ENCODE data around the gene DNAJC16. TPM values are rescaled to one million over a fixed set of nuclear protein-coding genes. Genes with fewer than 3 reads are reported as not detected.
A peak's percentile ranks its signal among the peaks of the same experiment; 100 is the strongest.
"Not testable (repeated sequence)": the region's sequence is repeated elsewhere in the genome, so short reads cannot be mapped to it uniquely, and the experiment has no call there.

Gene DNAJC16
- total RNA-seq, 1 donor from 2014 or later: 16.3 TPM

DNA sequence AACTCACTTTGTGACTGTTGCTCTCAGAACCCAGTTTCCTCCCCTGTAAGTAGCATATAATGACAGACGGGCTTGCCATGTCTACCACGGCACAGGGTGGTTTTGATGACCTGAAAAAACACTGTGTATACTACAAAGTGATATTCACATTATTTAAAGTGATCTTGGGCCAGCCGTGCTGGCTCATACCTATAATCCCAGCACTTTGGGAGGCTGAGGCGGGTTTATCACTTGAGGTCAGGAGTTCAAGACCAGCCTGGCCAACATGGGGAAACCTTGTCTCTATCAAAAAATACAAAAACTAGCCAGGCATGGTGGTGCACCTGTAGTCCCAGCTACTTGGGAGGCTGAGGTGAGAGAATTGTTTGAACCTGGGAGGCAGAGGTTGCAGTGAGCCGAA, 12.1 kb upstream of the DNAJC16 start:
- H3K27ac Mint-ChIP-seq: peak overlapping the region; percentile 21
- peaks cover 57% of the 10 kb centered on the region for H3K36me3 Mint-ChIP-seq (ENCODE audit: low read depth)

DNA sequence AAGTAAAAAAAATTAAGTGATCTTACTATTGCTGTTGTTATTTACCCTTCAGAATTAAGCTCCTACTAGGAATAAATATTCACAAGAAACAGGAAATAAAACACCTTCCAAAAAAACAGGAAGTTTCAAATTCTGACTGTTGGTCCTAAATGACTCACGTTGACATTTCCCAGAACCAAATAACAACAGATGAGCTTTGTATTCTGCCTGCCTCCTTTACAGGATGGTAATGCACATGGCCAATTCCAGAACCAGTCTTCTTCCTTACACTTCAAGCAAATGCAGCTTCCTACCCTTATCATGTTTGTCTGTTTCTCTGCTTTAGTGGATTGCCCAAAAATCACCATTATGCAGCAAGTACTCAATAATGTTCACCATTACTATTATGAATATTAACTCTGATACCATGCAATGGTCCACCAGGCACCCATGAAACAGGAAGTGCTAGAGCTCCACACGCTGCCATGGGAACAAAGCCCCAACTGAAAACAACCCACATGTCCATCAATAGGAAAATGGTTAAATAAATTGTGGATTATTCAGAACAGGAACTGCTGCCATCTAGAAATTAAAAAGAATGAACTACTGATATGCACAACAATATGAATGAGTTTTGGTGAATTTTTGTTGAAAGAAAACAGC, 11.5 kb upstream of the DNAJC16 start:
- H3K36me3 Mint-ChIP-seq (ENCODE audit: low read depth): peaks cover 59% of the 10 kb centered on the region
- H3K27ac Mint-ChIP-seq: peak overlapping the region; percentile 85
- H3K27me3 Mint-ChIP-seq: no peaks in the 10 kb centered on the region
- peak; percentile 65 for DNase-seq
- H3K4me1 Mint-ChIP-seq: peaks cover 51% of the 10 kb centered on the region
- H3K4me3 Mint-ChIP-seq: peak overlapping the region; percentile 64
- no peaks in the 10 kb centered on the region for H3K9me3 Mint-ChIP-seq
- intact Hi-C loops (cut with micrococcal nuclease): no loop called here

More for the DNA sequence above, 12.1 kb upstream of the DNAJC16 start:
- intact Hi-C loops (cut with micrococcal nuclease); H3K4me3 Mint-ChIP-seq; DNase-seq; H3K9me3 Mint-ChIP-seq; H3K27me3 Mint-ChIP-seq: not testable (repeated sequence)
- H3K4me1 Mint-ChIP-seq: peaks cover 50% of the 10 kb centered on the region

DNA sequence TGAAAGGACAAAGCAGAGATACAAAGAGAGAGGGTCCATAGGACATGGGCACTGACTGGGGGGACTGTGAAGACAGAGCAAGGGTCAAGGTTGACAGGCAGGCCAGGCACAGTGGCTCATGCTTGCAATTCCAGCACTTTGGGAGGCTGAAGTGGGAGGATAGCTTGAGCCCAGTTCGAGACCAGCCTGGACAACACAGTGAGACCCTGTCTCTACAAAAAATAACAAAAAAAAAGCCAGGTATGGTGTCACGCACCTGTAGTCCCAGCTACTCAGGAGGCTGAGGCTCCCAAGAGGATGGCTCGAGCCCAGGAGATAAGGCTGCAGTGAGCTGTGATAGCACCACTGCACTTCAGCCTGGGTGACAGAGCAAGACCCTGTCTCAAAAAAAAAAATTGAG, 7.0 kb upstream of the DNAJC16 start:
- peaks cover 41% of the 10 kb centered on the region for H3K36me3 Mint-ChIP-seq (ENCODE audit: low read depth)
- peaks cover 54% of the 10 kb centered on the region for H3K4me1 Mint-ChIP-seq
- intact Hi-C loops (cut with micrococcal nuclease): no loop called here
- H3K4me3 Mint-ChIP-seq: no peak overlapping the region
- no peaks in the 10 kb centered on the region for H3K27me3 Mint-ChIP-seq
- H3K27ac Mint-ChIP-seq: no peak overlapping the region
- DNase-seq: no peak
- H3K9me3 Mint-ChIP-seq: no peaks in the 10 kb centered on the region

DNA sequence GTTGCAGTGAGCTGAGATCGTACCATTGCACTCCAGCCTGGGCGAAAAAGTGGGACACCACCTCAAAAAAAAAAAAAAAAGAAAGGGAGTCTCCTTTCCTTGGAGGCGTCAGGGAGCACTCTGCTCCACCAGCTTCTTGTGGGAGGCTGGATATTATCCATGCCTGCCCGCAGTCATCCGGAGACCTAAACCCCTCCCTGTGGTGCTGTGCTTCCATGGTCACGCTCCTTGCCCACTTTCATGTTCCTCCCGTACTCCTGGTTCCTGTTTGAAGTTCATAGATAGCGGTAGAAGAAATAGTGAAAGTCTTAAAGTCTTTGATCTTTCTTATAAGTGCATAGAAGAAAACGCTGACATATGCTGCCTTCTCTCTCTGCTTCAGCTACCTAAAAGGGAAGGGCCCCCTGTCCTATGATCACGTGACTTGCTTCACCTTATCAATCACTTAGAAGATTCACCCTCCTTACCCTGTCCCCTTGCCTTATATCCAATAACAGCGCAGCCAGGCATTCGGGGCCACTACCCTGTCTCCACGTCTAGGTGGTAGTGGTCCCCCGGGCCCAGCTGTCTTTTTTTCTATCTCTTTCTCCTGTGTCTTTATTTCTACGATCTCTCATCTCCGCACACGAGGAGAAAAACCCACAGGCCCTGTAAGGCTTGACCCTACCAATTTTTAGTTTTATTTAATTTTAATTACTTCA, 5.3 kb upstream of the DNAJC16 start:
- H3K27me3 Mint-ChIP-seq; intact Hi-C loops (cut with micrococcal nuclease); H3K27ac Mint-ChIP-seq; DNase-seq; H3K9me3 Mint-ChIP-seq: not testable (repeated sequence)
- Mint-ChIP-seq H3K4me3 (peak overlapping the region; percentile 61), H3K36me3 (ENCODE audit: low read depth) (peaks cover 35% of the 10 kb centered on the region), H3K4me1 (peaks cover 58% of the 10 kb centered on the region)

DNA sequence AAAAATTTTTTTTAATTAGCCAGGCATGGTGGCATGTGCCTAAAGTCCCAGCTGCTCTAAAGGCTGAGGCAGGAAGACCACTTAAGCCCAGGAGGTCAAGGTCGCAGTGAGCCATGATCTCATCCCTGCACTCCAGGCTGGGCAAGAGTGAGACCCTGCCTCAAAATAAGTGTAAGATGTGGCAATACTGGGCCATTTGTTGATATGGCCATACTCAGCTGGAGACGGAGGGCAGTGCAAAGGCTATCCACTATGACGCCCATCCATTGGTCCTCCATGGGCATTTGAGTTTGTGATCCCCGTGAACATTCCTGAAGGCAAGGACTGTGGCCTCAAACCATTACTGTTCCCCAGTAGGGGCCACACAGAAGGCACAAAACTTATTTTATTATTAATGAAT, 4.1 kb upstream of the DNAJC16 start:
- peaks cover 53% of the 10 kb centered on the region for H3K4me1 Mint-ChIP-seq
- intact Hi-C loops (cut with micrococcal nuclease): no loop called here
- peak overlapping the region; percentile 99 for H3K4me3 Mint-ChIP-seq
- no peak for DNase-seq
- H3K36me3 Mint-ChIP-seq (ENCODE audit: low read depth): peaks cover 23% of the 10 kb centered on the region
- H3K27ac Mint-ChIP-seq: no peak overlapping the region
- no peaks in the 10 kb centered on the region for H3K9me3 Mint-ChIP-seq
- no peaks in the 10 kb centered on the region for H3K27me3 Mint-ChIP-seq

DNA sequence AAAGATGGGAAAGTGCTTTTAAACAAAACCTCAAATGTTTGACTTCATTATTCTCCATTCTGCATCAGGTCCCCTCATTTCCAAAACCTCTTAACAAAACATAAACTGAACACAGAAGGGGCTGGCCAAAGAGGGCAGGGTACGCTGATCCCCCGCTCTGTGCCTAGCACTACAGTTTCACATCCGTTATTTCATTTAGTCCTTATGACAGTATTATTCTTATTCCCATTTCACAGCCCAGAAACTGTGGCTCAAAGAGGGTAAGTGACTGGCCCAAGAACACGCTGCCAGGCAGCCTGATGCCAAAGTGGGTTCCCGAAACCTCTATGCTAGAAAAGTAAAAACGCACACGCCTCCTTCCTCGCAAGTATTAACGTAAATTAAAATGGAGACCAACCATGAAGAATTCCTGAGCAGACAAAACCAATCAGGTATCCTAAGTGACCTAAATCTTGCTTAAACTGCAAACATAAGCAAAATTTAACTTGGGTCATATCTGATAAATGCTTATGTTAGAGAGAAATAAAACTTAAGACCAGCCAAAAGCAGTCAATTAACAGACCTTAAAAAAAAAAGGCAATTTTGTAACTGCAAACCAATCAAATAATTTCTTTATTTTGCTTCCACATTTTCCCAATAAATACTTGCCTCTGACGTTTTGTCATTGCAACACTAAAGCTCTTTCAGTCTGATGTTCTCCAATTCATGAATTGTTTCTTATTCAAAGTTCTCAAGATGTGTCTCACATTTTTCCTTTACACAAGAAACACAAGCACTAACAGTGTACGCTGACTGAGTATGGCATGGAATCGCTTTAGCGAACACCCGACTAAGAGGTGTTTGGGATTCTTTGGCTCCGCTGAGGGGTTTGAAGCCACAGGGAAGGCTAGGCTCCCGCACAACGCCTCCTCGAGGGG, 3.3 kb upstream of the DNAJC16 start:
- peak overlapping the region; percentile 100 for H3K27ac Mint-ChIP-seq
- H3K4me3 Mint-ChIP-seq: peak overlapping the region; percentile 99
- peaks cover 16% of the 10 kb centered on the region for H3K36me3 Mint-ChIP-seq (ENCODE audit: low read depth)
- intact Hi-C loops (cut with micrococcal nuclease): loop anchor here (2.0 kb wide), 4 partner anchors 55 to 311 kb away; partner anchors contain the start of gene EFHD2
- no peaks in the 10 kb centered on the region for H3K9me3 Mint-ChIP-seq
- no peak for DNase-seq
- no peaks in the 10 kb centered on the region for H3K27me3 Mint-ChIP-seq
- peaks cover 51% of the 10 kb centered on the region for H3K4me1 Mint-ChIP-seq

DNA sequence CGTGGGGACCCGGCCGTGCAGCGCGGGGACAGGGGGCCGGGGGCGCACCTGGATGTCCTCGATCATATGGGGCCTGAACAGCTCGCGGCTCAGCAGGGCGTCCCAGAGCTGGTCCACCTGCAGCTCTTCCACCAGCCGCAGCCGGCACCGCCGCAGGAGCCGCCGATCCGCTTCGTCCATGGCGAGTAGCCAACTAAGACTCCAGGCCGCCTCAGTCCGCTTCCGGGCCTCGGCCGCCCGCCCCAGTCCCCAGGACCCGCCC, 2.7 kb upstream of the DNAJC16 start, which contains the start of gene CASP9:
CASP9 (minus strand) TSS at position 195 of the 262 bp plus-strand sequence; CDS start at position 180, 15 bp downstream.
- H3K36me3 Mint-ChIP-seq (ENCODE audit: low read depth): peaks cover 12% of the 10 kb centered on the region
- no peak for DNase-seq
- H3K9me3 Mint-ChIP-seq: no peaks in the 10 kb centered on the region
- intact Hi-C loops (cut with micrococcal nuclease): loop anchor here (2.0 kb wide), 4 partner anchors 55 to 311 kb away; partner anchors contain the start of gene EFHD2
- H3K4me1 Mint-ChIP-seq: peaks cover 50% of the 10 kb centered on the region
- peak within 1 kb of the TSS; percentile 99 for H3K4me3 Mint-ChIP-seq
- peak within 1 kb of the TSS; percentile 100 for H3K27ac Mint-ChIP-seq
- no peaks in the 10 kb centered on the region for H3K27me3 Mint-ChIP-seq

DNA sequence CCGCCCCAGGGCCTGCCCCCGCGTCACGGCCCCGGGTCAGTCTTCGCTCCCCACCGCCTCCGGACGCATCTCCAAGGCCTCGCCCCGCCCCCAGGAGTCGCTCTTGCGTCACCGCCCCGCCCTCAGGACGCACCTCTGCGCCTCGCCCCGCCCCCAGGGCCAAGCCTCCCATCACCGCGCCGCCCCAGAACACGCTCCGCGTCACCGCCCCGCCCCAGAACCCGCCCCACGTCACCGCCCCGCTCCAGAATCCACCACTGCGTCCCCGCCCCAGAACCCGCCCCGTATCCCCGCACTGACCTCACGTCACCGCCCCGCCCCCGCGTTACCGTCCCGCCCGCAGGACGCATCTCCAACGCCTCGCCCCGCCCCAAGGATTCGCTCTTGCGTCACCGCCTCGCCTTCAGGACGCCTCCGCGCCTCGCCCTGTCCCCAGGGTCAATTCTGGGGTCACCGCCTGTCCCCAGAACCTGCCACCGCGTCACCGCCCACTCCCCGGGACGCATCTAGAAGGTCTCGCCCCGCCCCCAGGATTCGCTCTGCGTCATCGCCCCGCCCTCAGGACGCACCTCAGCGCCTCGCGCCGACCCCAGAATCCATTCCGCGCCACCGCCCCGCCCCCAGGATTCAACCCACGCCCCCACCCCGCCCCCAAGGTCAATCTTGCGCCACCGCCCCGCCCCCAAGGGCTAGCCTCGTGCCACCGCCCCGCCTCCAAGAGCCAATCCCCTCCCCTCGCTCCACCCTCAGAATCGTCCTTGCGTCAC, 2.2 kb upstream of the DNAJC16 start:
- peaks cover 47% of the 10 kb centered on the region for H3K4me1 Mint-ChIP-seq
- intact Hi-C loops (cut with micrococcal nuclease): loop anchor here (2.0 to 5.0 kb wide), 7 partner anchors 54 to 843 kb away; partner anchors contain the start of genes EFHD2, PLEKHM2, SPEN and SZRD1
- H3K27me3 Mint-ChIP-seq: no peaks in the 10 kb centered on the region
- H3K36me3 Mint-ChIP-seq (ENCODE audit: low read depth): peaks cover 9% of the 10 kb centered on the region
- peak overlapping the region; percentile 99 for H3K4me3 Mint-ChIP-seq
- peak; percentile 100 for DNase-seq
- H3K27ac Mint-ChIP-seq: peak overlapping the region; percentile 100
- H3K9me3 Mint-ChIP-seq: no peaks in the 10 kb centered on the region

DNA sequence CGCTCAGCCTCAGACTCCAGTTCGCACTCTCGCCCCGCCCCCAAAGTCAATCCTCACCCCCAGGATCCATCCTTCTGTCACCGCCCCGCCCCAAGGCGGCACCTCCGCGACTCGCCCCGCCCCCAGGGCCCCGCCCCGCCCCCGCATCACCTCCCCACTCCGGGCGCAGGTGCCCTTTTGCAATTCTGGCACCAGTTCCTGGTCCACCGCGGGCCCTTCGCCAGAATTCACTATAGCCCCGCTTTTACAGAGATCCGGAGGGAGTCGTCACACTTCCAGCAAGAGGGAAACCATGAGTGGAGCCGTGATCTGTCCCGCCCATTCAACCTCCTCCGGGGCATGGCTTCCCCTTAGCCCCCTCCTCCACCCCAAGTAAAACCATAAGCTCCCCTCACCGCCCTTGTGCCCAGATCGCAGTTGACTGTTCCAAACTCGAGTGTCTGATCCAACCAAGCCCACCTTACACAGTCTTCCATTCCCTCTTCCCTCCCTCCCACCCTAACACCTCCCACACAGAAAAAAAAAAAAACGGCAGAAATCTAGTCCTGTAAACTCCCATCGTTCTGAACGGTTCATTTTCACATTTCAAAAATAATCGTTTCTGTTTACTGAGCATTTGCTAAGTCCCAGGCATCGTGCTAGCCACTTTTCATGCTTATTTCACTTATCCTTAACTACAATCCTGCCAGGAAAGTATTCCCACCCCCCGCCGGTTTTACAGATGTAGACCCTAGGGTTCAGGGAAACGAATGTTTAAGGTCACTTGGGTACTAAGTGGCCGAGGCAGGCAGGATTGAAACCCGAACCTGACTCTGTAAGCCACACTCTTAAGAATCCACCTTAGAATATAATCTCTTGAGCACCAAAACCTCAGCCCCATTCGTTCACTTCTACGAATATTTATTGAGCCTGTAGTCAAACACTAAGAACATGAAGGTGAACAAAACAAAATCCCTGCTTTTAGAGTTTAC, 1.3 kb upstream of the DNAJC16 start:
- DNase-seq: peak; percentile 67
- Mint-ChIP-seq H3K27me3 (no peaks in the 10 kb centered on the region), H3K36me3 (ENCODE audit: low read depth) (peaks cover 8% of the 10 kb centered on the region), H3K9me3 (no peaks in the 10 kb centered on the region), H3K4me1 (peaks cover 45% of the 10 kb centered on the region), H3K27ac (peak overlapping the region; percentile 100), H3K4me3 (peak overlapping the region; percentile 99)
- intact Hi-C loops (cut with micrococcal nuclease): loop anchor here (1.0 to 5.0 kb wide), 9 partner anchors 53 to 842 kb away; partner anchors contain the start of genes DDI2, EFHD2, PLEKHM2 and SPEN

DNA sequence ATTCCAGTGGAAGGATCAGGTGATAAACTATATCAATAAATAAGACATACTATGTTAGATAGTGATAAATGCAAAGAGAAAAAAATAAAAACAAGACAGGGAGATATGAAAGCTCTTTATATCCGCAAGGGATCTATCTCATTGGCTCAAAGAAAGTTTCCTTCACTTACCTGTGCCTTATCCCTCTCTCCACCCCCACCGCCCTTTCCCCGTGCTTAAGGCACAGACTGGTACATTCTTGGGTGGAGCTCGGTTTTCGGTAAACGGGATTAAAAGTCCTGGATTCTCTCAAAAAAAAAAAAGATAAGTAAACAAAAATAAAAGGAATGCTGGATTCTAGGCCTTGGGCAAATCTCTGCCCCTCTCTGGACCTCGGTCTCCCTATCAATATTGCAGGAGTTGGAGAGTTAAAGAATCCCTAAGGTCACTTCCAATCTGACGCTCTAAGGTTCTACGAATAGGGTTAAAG, 593 bp upstream of the DNAJC16 start:
- no peaks in the 10 kb centered on the region for H3K9me3 Mint-ChIP-seq
- peak overlapping the region; percentile 99 for H3K4me3 Mint-ChIP-seq
- DNase-seq: no peak
- peak overlapping the region; percentile 100 for H3K27ac Mint-ChIP-seq
- no peaks in the 10 kb centered on the region for H3K27me3 Mint-ChIP-seq
- peaks cover 47% of the 10 kb centered on the region for H3K4me1 Mint-ChIP-seq
- H3K36me3 Mint-ChIP-seq (ENCODE audit: low read depth): peaks cover 13% of the 10 kb centered on the region
- intact Hi-C loops (cut with micrococcal nuclease): loop anchor here (1.0 to 5.0 kb wide), 5 partner anchors 91 to 841 kb away; partner anchors contain the start of genes DDI2, PLEKHM2, SPEN and SZRD1

DNA sequence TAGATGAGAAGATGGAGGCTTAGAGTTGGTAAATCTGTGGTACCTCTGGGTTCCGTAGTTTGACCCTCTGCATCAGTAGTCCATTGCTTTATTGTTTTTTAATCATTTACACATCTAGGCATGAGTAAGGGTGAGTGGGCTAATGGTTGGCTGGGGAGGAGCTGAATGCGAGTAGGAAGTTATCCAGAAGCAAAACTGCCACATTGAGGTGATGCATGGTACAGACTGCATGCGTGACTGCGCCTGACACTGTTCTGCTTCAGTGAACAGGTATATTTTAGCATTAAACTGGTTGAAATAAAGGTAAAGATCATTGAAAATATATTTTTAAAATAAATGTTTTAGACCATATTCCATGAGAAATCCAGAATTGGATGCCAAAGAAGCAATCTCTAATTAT, 4.4 kb downstream of the DNAJC16 start:
- H3K27me3 Mint-ChIP-seq: no peaks in the 10 kb centered on the region
- H3K4me1 Mint-ChIP-seq: peaks cover 22% of the 10 kb centered on the region
- no peaks in the 10 kb centered on the region for H3K9me3 Mint-ChIP-seq
- no peak overlapping the region for H3K27ac Mint-ChIP-seq
- no peak for DNase-seq
- H3K4me3 Mint-ChIP-seq: no peak overlapping the region
- intact Hi-C loops (cut with micrococcal nuclease): no loop called here
- peaks cover 11% of the 10 kb centered on the region for H3K36me3 Mint-ChIP-seq (ENCODE audit: low read depth)

DNA sequence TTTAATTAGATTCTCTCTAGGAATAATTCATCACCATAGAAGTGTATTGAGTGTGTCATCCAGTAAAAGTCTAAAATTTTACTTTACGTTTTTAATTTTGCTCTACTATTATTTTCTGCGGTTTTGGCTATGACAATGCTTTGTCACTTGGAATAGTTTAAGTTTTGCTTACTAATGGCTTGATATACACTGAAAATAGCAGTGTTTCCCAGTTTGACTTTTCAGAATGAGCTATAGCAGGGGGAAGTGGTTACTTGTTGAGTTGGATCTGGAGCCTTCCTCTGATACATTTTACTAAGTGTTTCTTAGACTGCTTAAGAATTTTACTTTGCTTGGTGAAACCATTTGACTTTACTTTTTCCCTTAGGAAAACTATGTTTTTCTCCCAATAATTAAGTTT, 5.0 kb downstream of the DNAJC16 start:
- DNase-seq: no peak
- H3K4me1 Mint-ChIP-seq: peaks cover 17% of the 10 kb centered on the region

More for the DNA sequence above, 5.0 kb downstream of the DNAJC16 start:
- intact Hi-C loops (cut with micrococcal nuclease): no loop called here
- Mint-ChIP-seq H3K4me3 (no peak overlapping the region), H3K36me3 (ENCODE audit: low read depth) (peaks cover 16% of the 10 kb centered on the region), H3K27me3 (no peaks in the 10 kb centered on the region), H3K27ac (no peak overlapping the region), H3K9me3 (no peaks in the 10 kb centered on the region)
